HG03025 (cell line): ENCODE results near the gene JAKMIP3.

Experiments used
- ATAC-seq: cut with Tn5 transposase; IDR thresholded peaks from one replicate; pipeline ENCODE4 v1.9.1; 2021; ENCODE audit warnings: mild to moderate bottlenecking, moderate library complexity; ENCODE audit not compliant: unreplicated experiment, low FRiP score

JAKMIP3 gene

DNA sequence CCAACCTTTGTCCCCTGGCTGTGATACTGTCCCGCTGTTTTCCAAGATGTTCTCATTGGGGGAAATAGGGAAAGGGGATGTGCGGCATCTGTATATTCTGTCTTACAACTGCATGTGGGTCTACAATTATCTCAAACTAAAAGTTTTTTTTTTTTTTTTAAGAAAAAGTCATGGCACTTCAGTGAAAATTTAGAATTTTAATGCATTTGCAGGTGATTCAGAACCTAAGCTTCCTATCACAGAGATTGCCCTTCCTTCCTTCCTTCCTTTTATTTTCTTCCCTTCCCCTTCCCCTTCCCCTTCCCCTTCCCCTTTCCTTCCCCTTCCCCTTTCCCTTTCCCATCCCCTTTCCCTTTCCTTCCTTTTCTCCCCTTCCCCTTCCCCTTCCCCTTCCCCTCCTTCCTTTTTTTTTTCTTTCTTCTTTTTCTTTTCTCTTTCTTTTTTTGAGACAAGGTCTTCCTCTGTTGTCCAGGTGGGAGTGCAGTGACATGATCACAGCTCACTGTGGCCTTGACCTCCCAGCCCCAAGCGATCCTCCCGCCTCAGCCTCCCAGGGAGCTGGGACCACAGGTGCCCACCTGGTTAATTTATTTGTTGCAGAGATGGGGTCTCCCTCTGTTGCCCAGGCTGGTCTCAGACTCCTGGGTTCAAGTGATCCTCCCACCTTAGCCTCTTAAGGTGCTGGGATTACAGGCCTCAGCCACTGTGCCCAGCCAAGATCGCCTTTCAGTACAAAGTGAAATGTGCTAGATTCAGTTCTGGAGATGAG, 32.0 kb downstream of the JAKMIP3 start:
- no peak for ATAC-seq

DNA sequence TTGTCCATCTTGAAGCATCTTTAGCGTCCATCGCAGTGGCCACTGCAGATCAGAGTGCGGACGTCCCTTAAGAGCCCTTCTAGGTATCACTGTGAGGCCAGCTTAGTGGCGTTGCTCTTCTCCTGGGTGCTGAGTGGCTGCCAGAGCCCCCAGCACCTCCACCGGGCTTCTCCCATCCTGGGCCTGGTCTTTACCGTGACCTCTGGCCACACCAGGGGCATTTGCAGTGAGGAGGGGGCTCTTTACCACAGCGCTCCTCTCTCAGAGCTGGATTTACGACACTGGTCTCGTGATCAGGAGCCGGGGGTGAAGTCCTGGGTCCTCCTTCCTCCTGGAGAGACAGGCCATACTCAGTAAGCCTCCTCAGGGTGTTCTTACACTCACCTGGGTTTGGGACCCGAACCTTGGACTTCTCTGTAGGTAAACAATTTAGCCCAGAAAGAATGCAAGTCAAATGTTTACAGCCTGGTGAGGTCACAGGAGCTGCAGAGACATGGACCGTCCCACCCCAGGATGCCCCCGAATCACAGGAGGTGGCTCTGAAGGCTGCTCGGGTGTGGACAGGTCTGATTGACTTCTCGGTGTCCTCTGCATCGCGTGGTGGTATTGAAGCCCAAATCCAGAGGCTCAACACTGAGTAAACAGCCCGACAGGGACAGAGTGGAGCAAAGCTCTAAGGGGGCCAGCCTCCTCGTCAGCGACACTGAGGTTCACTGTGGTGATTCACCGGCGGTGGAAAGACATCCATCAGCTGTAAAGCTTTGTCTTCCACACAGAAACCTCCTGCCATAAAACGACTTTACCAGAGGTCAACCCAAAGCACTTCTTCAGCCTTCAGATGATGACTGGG, 33.0 kb downstream of the JAKMIP3 start:
- ATAC-seq, result no peak

DNA sequence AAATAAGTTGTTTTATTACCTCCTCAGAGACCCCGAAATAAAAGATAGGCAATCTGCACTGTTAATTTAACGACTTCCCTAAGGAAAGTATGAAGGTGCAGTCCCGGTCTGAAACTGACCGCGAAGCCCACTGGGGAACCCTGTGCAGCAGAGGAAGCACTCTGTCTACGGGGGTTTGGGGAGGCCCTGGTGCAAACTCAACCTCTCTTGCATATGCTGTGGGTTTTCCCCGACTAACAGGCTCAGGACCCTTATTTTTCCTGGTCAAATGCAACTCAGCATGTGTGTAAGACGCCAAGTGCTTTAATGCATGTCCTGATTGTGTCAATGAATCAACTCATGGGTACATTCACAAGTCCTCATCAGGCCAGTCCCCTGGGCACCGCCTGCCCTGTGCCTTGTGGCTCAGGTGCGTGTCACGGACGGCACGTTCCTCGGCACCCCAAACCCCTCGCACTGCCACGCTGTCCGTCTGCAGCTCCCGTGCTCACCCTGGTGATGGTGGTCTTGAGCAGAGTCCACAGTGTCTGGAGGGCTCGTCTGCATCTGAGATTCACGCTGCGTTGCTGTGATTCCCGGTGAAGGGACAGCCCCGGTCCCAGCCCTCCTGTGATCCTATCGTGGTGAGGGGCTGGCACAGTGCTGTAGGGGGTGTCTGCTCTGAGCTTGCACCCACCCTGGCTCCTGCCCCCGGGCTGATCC, 33.8 kb downstream of the JAKMIP3 start:
- no peak for ATAC-seq

DNA sequence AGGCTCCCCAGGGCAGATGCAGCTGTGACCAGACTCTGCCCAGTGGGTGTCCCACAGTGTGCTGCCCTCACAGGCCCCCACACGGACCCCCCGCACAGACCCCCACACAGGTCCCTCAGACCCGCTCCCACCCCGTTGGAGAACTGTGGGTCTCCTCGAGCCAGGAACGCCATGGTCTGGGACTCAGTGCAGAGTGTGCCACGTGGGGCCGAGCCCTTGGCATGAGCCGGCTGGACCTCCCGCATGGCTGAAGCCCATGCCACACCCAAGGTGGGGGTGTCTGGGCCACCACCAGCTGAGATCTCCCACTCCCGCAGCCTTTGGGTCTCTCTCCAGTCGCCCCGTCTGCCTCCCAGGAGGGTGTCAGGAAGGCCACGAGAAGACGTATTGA, 34.3 kb downstream of the JAKMIP3 start:
- ATAC-seq, result no peak

DNA sequence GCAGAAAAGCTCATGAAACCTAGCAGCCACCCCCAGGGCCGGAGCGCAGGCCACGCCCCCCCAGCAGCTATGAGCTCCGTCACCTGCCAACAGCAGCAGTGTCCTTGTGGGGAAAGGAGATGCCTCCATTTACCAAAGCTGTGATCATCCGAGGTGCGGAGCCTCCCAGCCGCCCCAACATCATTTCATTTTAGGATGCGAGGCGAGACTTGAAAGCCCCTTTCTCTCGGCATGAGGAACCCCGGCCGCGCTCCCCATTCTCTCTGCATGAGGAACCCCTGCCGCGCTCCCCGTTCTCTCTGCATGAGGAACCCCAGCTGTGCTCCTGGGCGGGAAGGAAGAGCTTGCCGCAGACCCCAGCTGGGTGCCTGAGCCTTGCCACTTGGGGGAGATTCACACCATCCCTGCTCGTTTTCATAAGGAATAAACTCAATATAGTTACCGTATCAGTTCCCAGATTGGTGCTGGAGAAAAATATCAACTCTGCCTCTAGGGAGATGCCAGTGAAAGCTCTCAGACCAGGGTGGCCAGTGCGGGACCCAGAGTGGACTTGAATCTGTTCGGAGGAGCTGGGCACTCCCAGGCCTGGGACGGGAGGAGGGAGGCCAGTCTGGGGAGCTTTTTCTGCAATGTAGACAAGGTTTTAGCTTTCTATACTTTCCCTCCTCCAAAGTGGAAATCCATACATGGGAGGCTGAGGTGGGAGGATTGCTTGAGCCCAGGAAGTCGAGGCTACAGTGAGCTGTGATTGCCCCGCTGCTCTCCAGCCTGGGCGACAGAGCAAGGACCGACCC, 35.0 kb downstream of the JAKMIP3 start:
- ATAC-seq, result no peak

DNA sequence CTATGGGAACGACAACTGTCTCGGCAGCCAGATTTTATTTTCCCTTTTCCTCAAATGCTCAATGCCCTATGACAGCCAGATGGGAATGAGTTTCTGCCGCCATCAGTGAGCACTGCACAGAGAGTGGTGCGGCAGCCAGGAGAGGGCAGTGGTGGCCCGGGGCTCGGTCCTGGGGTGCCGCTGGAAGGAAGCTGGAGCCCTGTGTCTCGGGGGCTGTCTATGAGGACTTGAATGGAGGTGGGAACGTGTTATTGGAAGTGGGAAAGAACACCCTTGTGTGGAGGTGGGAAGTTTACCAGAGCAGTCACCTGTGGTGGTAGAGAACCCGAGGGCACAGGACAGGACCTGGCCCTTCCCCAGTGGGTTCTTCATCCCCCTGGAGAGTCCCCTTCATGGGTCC, 35.8 kb downstream of the JAKMIP3 start:
- no peak for ATAC-seq

DNA sequence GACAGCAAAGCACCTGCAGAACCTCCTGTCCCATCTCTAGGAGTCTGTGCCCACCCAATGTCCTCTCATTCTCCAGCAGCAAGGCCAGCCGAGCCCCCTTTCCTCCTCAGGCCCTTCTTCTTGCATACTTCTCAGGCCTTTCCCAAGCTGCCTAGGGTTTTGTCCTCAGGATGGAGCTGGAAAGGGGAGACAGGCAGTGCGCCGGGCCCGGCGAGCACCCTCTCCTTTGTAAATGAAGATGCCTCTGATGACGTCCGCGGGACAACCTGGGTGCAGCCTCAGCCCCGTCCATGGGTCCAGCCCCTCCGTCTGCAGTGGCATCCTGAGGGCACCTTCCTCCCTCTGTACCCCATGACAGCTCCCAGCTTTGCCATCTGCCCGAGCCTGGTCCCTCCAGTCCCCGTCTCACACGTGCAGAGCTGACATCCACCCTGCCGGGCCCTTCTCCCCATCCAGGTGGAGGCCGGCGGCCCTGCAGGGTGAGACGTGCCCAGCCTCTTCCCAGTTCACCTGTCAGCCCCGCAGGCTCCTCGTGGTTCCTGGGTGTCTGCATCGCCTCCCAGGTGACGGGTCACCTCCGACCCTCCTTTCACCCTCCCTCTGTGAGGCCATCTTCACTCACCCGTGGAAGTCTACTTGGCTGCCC, 36.4 kb downstream of the JAKMIP3 start:
- no peak for ATAC-seq

DNA sequence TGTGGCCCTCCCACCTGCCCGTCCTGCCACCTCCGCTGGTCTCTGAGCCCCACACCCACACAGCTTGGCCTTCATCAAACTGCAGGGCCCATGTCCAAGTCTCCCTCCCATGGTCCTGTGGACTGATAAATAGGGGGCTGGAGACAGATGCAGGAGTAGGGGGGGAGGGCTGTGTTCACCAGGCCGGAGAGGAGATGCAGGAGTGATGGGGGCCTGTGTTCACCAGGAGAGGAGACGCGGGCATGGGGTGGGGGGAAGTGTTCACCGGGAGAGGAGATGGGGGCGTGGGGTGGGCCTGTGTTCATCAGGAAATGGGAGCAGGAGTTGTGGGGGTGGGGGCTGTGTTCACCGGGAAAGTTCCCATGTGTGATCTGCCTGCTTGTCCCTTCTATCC, 37.0 kb downstream of the JAKMIP3 start:
- ATAC-seq, result no peak

DNA sequence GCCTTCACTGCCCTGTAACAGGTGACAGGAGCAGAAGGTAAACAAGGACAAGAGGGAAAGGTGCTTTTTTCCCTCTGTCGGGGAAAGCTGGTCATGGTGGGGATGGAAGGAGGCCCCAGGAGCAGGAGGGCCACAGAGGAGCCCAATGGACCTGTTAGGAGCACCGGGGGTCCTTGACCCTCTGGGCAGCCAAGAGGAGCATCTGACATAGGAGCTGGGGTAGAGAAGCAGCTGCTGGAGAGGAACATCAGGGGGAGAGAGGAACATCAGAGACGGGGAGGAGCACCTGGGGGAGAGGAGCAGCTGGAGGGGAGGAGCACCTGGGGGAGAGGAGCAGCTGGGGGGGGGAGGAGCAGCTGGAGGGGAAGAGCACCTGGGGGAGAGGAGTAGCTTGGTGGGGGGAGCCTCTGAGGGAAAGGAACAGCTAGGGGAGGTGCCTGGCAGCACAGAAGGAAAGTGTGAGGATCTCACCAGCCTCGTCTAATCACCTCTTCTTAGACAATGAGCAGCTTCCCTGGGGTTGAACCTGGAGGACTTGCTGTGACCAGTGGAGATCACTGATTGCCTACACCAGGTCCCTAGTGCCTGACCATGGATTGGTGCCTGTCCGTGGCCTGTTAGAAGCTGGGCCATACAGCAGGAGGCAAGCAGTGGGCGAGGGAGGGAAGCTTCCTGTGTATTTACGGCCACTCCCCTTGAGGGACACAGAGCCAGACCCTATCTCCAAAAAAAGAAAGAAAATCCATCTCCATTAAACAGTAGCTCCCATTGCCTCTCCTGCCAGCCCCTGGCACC, 37.6 kb downstream of the JAKMIP3 start:
- no peak for ATAC-seq

DNA sequence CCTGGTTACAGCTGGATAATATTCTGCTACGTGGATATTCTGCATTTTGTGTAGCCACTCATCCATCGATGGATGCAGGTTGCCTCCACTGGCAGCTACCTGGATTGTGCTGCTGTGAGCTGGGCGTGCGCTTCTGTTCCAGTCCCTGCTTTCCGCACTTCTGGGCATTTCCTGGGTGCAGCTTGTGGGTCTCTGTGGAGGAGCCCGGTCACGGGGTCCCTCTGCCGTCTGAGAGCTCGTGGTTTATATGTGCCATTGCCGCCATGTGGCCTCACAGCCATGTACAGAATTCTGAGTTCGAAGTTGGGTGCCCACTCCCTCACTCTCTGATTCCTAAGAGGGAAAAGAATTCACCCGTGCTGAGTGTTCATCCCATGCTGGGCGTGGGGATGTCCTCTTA, 38.3 kb downstream of the JAKMIP3 start:
- ATAC-seq, result no peak

DNA sequence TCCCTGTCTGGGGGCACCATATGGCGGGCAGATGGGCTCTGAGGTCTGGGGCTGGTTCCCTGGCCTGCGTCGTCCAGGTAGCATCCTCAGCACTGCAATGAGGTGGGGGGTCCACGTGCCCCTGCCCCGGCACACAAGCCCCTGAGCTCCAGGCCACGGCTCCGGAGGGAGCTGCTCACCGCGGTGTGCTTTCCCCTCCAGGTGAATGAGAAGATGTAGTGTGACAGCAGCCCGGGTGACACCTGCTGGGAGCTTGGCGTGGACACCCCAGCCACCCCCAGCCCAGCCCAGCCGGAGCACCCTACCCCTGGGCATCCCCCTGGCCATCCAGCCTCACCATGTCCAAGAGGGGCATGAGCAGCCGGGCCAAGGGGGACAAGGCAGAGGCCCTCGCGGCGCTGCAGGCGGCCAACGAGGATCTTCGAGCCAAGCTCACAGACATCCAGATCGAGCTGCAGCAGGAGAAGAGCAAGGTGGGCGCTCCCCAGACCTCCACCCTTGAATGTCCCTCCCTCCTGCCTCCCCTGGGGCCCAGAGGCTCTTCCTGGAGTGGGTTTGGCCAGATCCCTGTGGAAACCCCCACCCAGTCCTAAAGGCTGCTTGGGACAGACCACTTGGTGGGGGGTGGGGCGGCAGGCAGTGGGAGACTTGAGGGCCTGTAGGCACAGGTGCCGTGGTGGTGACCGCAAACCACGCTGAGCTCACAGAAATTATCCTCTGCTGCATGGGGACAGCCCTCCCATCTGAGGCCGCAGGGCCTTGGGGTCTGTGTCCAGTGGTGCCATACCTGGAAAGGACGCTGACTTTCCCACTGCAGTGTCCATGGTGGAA, 38.9 kb downstream of the JAKMIP3 start:
- no peak for ATAC-seq

DNA sequence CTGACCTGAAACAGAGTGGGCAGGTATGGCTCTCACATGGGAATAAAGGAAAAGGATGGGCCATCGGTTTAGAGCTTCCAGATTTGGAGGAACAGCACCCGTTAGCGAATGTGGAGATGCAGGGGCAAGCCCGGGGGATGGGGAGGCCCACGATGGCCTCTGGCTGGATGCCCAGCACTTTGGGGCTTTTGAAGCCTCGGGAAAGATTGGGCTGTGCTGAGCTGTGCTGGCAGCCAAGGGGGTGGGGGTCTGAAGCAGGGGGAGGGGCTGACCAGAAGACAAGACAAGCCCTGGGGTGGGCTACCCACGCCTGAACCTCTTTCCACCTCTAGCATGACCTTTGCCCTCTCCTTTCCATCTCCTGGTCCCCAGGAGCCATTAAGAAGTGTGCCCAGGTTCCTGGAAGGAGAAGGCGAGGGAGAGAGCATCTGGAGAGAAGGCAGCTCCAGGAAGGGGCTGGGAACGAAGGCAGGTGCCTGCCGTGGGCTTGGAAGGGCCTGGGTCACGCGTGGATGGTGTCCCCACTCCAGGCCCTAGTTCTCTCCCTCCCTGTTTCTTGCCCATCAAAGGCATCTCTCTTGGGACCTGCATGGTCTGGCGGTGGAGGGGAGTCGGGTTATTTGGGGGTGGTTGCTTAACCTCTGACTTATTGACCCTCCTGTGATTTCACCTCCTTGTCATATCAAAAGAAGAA, 39.7 kb downstream of the JAKMIP3 start:
- no peak for ATAC-seq

DNA sequence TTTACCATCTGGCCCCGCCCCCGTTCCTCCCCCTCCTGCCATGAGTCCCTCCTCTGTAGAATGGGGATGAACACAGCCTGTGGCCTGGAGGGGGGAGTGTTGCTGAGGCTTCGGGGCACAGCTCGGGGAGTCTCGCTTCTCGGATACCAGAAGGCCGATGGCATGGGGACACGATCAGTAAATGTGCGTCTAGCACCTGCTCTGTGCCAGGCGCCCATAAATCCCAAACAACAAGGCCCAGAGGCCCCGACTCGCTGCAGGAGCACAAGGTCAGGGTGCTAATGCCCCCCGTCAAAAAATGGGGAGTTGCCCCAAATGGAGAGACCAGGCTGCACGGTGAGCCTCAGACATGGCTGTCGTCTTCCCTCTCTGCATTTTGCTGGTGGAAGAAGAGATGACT, 40.7 kb downstream of the JAKMIP3 start:
- ATAC-seq, result no peak

DNA sequence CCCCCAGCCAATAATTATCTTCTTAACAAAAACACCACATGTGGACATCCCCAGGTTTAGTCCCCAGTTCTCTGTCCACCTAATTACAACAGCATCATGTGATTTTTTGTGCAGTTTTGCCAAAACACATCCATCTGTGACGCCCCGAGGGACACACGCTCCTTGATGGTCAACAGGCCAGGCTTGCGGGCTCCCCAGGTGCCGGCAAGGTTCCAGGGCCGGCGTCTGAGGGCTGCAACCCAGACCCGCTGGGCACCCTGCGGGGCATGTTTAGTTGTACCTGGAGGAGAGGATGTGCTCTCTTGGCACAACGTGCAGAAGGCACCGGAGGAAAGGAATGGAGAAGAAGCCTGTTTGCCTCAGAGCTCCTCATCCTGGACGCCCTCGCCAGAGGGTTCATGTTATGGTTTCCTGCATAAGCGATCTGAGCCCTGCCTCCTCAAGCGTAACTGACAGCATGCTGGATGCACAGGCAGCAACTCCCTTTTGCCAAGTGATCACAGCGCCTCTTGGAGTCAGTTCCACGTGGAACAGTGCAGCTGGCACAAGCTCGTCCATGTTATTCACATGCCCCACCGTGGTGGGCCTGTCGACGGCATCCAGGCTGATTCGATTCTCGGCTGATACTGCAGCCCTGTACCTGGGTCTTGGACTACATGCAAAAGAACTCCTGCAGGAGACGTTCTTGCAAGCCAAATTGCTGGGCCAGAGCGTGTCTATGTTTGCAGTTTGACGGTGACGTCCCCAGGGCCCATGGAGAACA, 41.6 kb downstream of the JAKMIP3 start:
- no peak for ATAC-seq

DNA sequence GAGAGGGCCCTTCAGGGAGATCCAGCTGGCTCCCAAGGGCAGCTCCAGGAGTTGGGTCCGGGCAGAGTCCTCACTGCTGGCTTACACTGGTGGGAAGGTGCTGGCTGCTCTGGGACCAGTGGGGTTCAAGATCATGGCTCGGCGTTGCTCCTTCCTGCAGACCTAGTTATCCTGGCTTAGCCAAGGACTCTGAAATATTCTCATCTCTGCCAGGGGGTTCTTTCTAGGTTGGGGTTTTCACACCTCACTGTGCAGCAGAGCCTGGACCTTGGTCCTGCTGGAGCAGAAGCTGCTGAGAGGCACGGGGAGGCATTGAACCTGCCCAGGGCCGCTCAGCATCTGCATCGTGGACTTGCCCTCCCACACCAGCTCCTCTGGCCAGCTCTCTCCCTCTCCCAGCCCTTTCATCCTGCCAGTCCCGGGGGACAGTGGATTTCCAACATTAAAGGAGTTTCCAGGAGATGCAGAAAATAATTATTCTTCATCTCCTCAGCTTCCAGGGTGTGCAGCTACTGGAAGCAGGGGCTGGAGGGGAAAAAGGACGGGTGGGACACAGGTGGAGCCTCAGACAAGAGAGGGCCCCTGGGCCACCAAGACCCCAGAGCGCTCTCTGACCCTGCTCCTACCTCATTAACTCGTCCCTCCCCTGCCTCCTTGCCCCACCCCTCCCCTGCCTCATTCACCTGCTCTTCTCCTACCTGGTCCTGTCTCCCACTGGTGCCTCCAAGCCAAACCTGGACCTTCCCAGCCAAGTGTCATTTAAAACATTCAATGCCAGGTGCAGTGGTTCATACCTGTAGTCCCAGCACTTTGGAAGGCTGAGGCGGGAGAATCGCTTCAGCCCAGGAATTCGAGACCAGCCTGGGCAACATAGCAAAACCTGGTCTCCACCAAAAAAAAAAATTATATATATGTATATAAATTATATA, 42.5 kb downstream of the JAKMIP3 start:
- ATAC-seq, result no peak
